GM12878 (cell line): ENCODE data around the gene CLCN7. TPM values are rescaled to one million over a fixed set of nuclear protein-coding genes. Genes with fewer than 3 reads are reported as not detected.

Experiments
- ATAC-seq: fragments of 200-7000 bp; cut with Tn5 transposase; 3 replicates; pipeline ENCODE4 v1.9.1; 2020; ENCODE audit warnings: mild to moderate bottlenecking, moderate library complexity
- BruUV-seq: library from RNA; stranded (reverse); fragments of 400-500 nt; replicated peaks from 2 replicates; lab custom pipeline; 2021; lab: Mats Ljungman, UMichigan
- CTCF ChIA-PET: fragments of 300-600 bp; sonication (Branson Sonifier 250); formaldehyde crosslinking; extraction: SDS; loops from one replicate; lab custom pipeline; 2021; ENCODE audit warnings: inconsistent platforms; lab: Yijun Ruan, JAX
- POLR2A ChIA-PET: fragments of 350-600 bp; formaldehyde crosslinking; extraction: SDS; loops from one replicate; lab custom pipeline; 2021; ENCODE audit warnings: inconsistent platforms; lab: Charles Lee
- RAD21 ChIA-PET: fragments of 300-600 bp; sonication (Branson Sonifier 250); formaldehyde crosslinking; loops from one replicate; lab custom pipeline; 2023; ENCODE audit warnings: antibody characterized with exemption; ENCODE audit not compliant: unreplicated experiment; lab: Charles Lee
- SMC1A ChIA-PET: fragments of 300-600 bp; sonication (Branson Sonifier 250); formaldehyde crosslinking; loops from one replicate; lab custom pipeline; 2023; ENCODE audit not compliant: unreplicated experiment, uncharacterized antibody; lab: Charles Lee
- DNase-seq: peaks from one replicate; pipeline ENCODE4 v3.0.0-alpha.2; 2011; ENCODE audit warnings: low read depth, low spot score
- FAIRE-seq: peaks from 3 replicates; lab custom pipeline; 2011; peaks lifted over from hg19 to GRCh38; lab: Jason Lieb, UNC
- H2AFZ ChIP-seq: 2 replicates; pipeline ENCODE4 v1.6.0; 2011; ENCODE audit warnings: low read depth, low read length, control low read depth; ENCODE audit not compliant: control insufficient read depth
- H3K27ac ChIP-seq: 2 replicates; pipeline ENCODE4 v1.5.1; 2011; ENCODE audit warnings: control low read depth; ENCODE audit not compliant: control insufficient read depth, insufficient read depth
- H3K27me3 ChIP-seq, 2 experiments: replicated peaks in 1 of 2; 2 replicates each; pipeline versions ENCODE4 v1.6.0 to v1.6.1; 2011; ENCODE audit warnings: low read length in 1 of 2; ENCODE audit not compliant: control insufficient read depth in 2 of 2, insufficient read depth in 2 of 2
- H3K36me3 ChIP-seq, 2 experiments: 2 replicates each; pipeline ENCODE4 v1.5.1; 2011; ENCODE audit warnings: low read length in 1 of 2; ENCODE audit not compliant: control insufficient read depth in 2 of 2, insufficient read depth in 2 of 2
- H3K4me1 ChIP-seq: 2 replicates; pipeline ENCODE4 v1.6.1; 2011; ENCODE audit warnings: mild to moderate bottlenecking, low read length, moderate library complexity, mixed read lengths; ENCODE audit not compliant: control insufficient read depth, insufficient read depth
- H3K4me2 ChIP-seq: 2 replicates; pipeline ENCODE4 v1.6.0; 2011; ENCODE audit warnings: control low read depth; ENCODE audit not compliant: control insufficient read depth, insufficient read depth
- H3K4me3 ChIP-seq: fragments of 200-600 bp; sonication (generic); 2 replicates; pipeline ENCODE4 v1.5.1; 2016
- H3K79me2 ChIP-seq: 2 replicates; pipeline ENCODE4 v1.6.0; 2011; ENCODE audit warnings: low read length; ENCODE audit not compliant: control insufficient read depth, insufficient read depth
- H3K9ac ChIP-seq: 2 replicates; pipeline ENCODE4 v1.8.0; 2011; ENCODE audit warnings: low read length, control low read depth, mixed read lengths; ENCODE audit not compliant: control insufficient read depth, insufficient read depth
- H3K9me3 ChIP-seq: replicated peaks from 3 replicates; pipeline ENCODE4 v1.5.1; 2011; ENCODE audit warnings: mild to moderate bottlenecking, low read length; ENCODE audit not compliant: control insufficient read depth, insufficient read depth
- H4K20me1 ChIP-seq: 2 replicates; pipeline ENCODE4 v1.6.0; 2011; ENCODE audit not compliant: control insufficient read depth, insufficient read depth
- BHLHE40 ChIP-seq, 2 experiments: fragments of 450-650 bp in 1 of 2; IDR thresholded peaks; 2 replicates each; pipeline ENCODE4 v1.6.1; 2011 to 2017; ENCODE audit warnings: low read depth in 2 of 2, borderline replicate concordance in 1 of 2, improper control_type of control experiment in 1 of 2, low read length in 1 of 2, mild to moderate bottlenecking in 1 of 2
- CHD1 ChIP-seq: IDR thresholded peaks from 2 replicates; pipeline ENCODE4 v1.6.1; 2012; ENCODE audit warnings: low read depth, low read length, improper control_type of control experiment
- CTCF ChIP-seq, 3 experiments: IDR thresholded peaks in 2 of 3; conservative IDR thresholded peaks in 1 of 3; 2 replicates each; pipeline ENCODE4 v1.5.1; 2011; ENCODE audit warnings: low read depth in 3 of 3, low read length in 3 of 3, mild to moderate bottlenecking in 3 of 3, control low read depth in 2 of 3, moderate library complexity in 2 of 3, inconsistent platforms in 1 of 3, mixed read lengths in 1 of 3; ENCODE audit not compliant: control insufficient read depth in 2 of 3, insufficient read depth in 1 of 3; ENCODE audit errors: extremely low read depth in 1 of 3
- E4F1 ChIP-seq: fragments of 450-650 bp; IDR thresholded peaks from 2 replicates; pipeline ENCODE4 v1.6.1; 2018; ENCODE audit warnings: borderline replicate concordance, mild to moderate bottlenecking; ENCODE audit not compliant: partially characterized antibody
- HDGF ChIP-seq: fragments of 450-650 bp; IDR thresholded peaks from 2 replicates; pipeline ENCODE4 v1.6.1; 2016; ENCODE audit warnings: antibody characterized with exemption
- IRF5 ChIP-seq: fragments of 450-650 bp; IDR thresholded peaks from 2 replicates; pipeline ENCODE4 v1.6.1; 2017; ENCODE audit warnings: borderline replicate concordance
- KAT2A ChIP-seq: conservative IDR thresholded peaks from 2 replicates; pipeline ENCODE4 v1.6.1; 2011; ENCODE audit warnings: low read depth, low read length; ENCODE audit not compliant: control insufficient read depth
- KLF5 ChIP-seq: fragments of 450-650 bp; IDR thresholded peaks from 2 replicates; pipeline ENCODE4 v1.6.1; 2014; ENCODE audit warnings: mild to moderate bottlenecking; ENCODE audit not compliant: partially characterized antibody
- NR2C1 ChIP-seq: fragments of 450-650 bp; IDR thresholded peaks from 2 replicates; pipeline ENCODE4 v1.6.1; 2017; ENCODE audit warnings: antibody characterized with exemption, mild to moderate bottlenecking, moderate library complexity
- NR2F1 ChIP-seq: fragments of 450-650 bp; conservative IDR thresholded peaks from 2 replicates; pipeline ENCODE4 v1.6.1; 2017; ENCODE audit warnings: mild to moderate bottlenecking
- PBX3 ChIP-seq: IDR thresholded peaks from 2 replicates; pipeline ENCODE4 v1.6.1; 2011; ENCODE audit warnings: mild to moderate bottlenecking, low read depth, low read length, moderate library complexity; ENCODE audit not compliant: insufficient replicate concordance
- POU2F2 ChIP-seq: IDR thresholded peaks from 3 replicates; pipeline ENCODE4 v1.6.1; 2011; ENCODE audit warnings: low read depth, mild to moderate bottlenecking, low read length, borderline replicate concordance
- RAD21 ChIP-seq: IDR thresholded peaks from 2 replicates; pipeline ENCODE4 v1.6.1; 2011; ENCODE audit warnings: mild to moderate bottlenecking, low read depth, low read length, moderate library complexity; ENCODE audit not compliant: insufficient read depth
- RELA ChIP-seq: fragments of 450-650 bp; IDR thresholded peaks from 2 replicates; pipeline ENCODE4 v1.8.0; 2014; ENCODE audit warnings: borderline replicate concordance; ENCODE audit not compliant: partially characterized antibody
- RUNX3 ChIP-seq: IDR thresholded peaks from 2 replicates; pipeline ENCODE4 v1.6.1; 2012; ENCODE audit warnings: low read length, inconsistent platforms
- SMAD5 ChIP-seq: IDR thresholded peaks from 2 replicates; pipeline ENCODE4 v1.6.1; 2016; ENCODE audit warnings: antibody characterized with exemption, low read depth
- STAT1 ChIP-seq: fragments of 450-650 bp; conservative IDR thresholded peaks from 2 replicates; pipeline ENCODE4 v1.6.1; 2014; ENCODE audit warnings: antibody characterized with exemption, mild to moderate bottlenecking
- WGBS: methylation state at CpG from one replicate; pipeline ENCODE4 v1.1.6; 2016; ENCODE audit warnings: low lambda C conversion rate; ENCODE audit not compliant: insufficient replicate concordance, insufficient coverage; ENCODE audit errors: missing lambda C conversion rate; 5-methylcytosine and 5-hydroxymethylcytosine counted together
- in situ Hi-C: fragments of 300-500 bp; cut with MboI; formaldehyde crosslinking; loops from 9 replicates; pipeline ENCODE4 v1.14.3; 2018; ENCODE audit warnings: mixed read lengths
- intact Hi-C: fragments of 100-400 bp; cut with micrococcal nuclease; formaldehyde crosslinking; loops from one replicate; pipeline ENCODE4 v1.14.2; 2022; ENCODE audit not compliant: unreplicated experiment
- polyA plus RNA-seq, 11 experiments: library from polyadenylated mRNA; depleted of rRNA in 4 of 11; unstranded in 6 of 11; stranded (reverse) in 5 of 11; fragments of >200 nt; fragmentation: Nextera tagmentation in 4 of 11; fragmentation: Illumina TruSeq in 1 of 11; extraction: Ambion mirVana in 4 of 11; extraction: Trizol in 1 of 11; gene quantifications; 1 replicate in 1 of 11; 2 replicates in 10 of 11; pipeline versions ENCODE4 v1.2.1 to v1.2.3, GENCODE V29; 2011 to 2016; ENCODE audit warnings: inconsistent platforms in 2 of 11, missing spikeins in 2 of 11, low read depth in 1 of 11
- total RNA-seq, 4 experiments: library from RNA; depleted of rRNA in 3 of 4; stranded (reverse); fragments of >200 nt in 3 of 4; fragmentation: Illumina TruSeq in 1 of 4; extraction: Trizol in 1 of 4; gene quantifications; 2 replicates each; pipeline versions ENCODE4 v1.2.1 to v1.2.3, GENCODE V29; 2013 to 2021

The CLCN7 gene
- total and polyA plus RNA-seq, 10 of the 15 experiments (the other 5 are each of a cell fraction or from before 2014, with no cell fraction given): 0.04 to 62.5 (median 19.9) TPM

DNA sequence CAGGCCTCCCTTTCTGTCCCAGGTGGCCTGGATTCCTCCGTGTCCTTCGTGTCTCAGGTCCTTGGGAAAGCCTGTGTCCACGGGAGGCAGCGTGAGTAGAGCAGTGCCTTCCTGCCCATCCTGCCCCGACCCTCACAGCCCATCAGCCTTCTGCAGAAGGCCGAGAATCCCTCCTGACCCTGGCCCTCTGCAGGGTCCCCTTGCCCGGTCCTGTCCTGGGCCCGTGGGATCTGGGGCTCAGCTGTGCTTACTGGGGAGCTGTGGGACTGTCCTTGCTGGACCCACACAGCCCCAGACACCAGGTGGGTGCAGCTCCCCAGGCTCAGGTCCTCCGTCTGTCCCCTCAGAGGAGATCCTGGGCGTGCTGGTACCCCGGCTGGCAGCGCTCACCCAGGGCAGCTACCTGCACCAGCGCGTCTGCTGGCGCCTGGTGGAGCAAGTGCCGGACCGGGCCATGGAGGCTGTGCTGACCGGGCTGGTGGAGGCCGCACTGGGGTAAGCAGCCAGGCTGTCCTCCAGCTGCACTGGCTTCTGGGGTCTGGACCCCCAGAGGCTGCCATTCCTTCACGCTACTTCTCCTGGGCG lies 22.3 kb upstream of the CLCN7 start (continued):
- TF ChIP-seq BHLHE40 (IDR thresholded peaks at IDR 0.05; ENCODE audit: borderline replicate concordance in 1 of 2, low read depth in 2 of 2, low read length in 1 of 2) (no peak), NR2C1 (no peak), RAD21 (no peak)

- FAIRE-seq: no peak
- Histone ChIP-seq H2AFZ (no peak overlapping the region), H3K27ac (no peak overlapping the region), H3K36me3 (peaks cover 3 to 9% of the 10 kb centered on the region in 2 experiments; a peak in 3 of 4 replicates), H3K4me2 (no peak overlapping the region), H3K9ac (no peak overlapping the region), H3K4me1 (peaks cover 6% of the 10 kb centered on the region), H3K4me3 (no peak overlapping the region), H3K9me3 (no peaks in the 10 kb centered on the region), H4K20me1 (no peaks in the 10 kb centered on the region), H3K79me2 (peaks cover 17% of the 10 kb centered on the region), H3K27me3 (no peaks in the 10 kb centered on the region)
- BruUV-seq: no TSS peak
- ATAC-seq: no peak
- POLR2A ChIA-PET: no interaction called here
- CTCF ChIA-PET: no interaction called here
- SMC1A ChIA-PET: no interaction called here
- intact Hi-C loops: no loop called here
- WGBS: 99% methylated on average over 25 of the region's 25 CpGs
- in situ Hi-C loops: no loop called here
- no peak for DNase-seq
- RAD21 ChIA-PET: no interaction called here
- TF ChIP-seq HDGF: no peak
- no peak for TF ChIP-seq PBX3
- no peak for TF ChIP-seq KLF5
- TF ChIP-seq NR2F1: no peak
- no peak for TF ChIP-seq STAT1
- no peak for TF ChIP-seq RELA
- TF ChIP-seq CTCF (IDR thresholded peaks at IDR 0.05 in 2 of 3, conservative IDR thresholded peaks at IDR 0.05 in 1 of 3; ENCODE audit: control insufficient read depth in 2 of 3, extremely low read depth in 1 of 3, insufficient read depth in 1 of 3, low read depth in 3 of 3, low read length in 3 of 3): no peak
- TF ChIP-seq E4F1: no peak
- no peak for TF ChIP-seq CHD1
- no peak for TF ChIP-seq SMAD5
- no peak for TF ChIP-seq POU2F2
- TF ChIP-seq RUNX3: no peak
- TF ChIP-seq IRF5: no peak
- TF ChIP-seq KAT2A: no peak
Observed at GRCh38 chr16:1496464-1496863, 21.6 kb upstream of the CLCN7 start.
